Uterus (tissue), 2 donors: Measurements from ENCODE around the gene PLXNA4.

Experiments
- CTCF ChIP-seq, 4 experiments: fragments of 200-600 bp in 2 of 4; fragments of 450-650 bp in 2 of 4; sonication (generic) in 2 of 4; IDR thresholded peaks; one replicate each; pipeline ENCODE4 v1.5.1; 2016 to 2019; ENCODE audit warnings: antibody characterized with exemption in 4 of 4, mild to moderate bottlenecking in 2 of 4, moderate library complexity in 1 of 4
- POLR2A ChIP-seq, 2 donors: fragments of 450-650 bp; IDR thresholded peaks; one replicate each; pipeline ENCODE4 v1.6.1; 2016; ENCODE audit warnings: antibody characterized with exemption in 2 of 2, mild to moderate bottlenecking in 1 of 2, moderate library complexity in 1 of 2

GRCh38 chr7:132561763-132562162, 14.5 kb downstream of the PLXNA4 start:
- TF ChIP-seq CTCF (IDR thresholded peaks at IDR 0.05), result no peak
- TF ChIP-seq POLR2A (IDR thresholded peaks at IDR 0.05), result no peak
